Fibroblast of the aortic adventitia (primary cell): ENCODE results near the gene TM4SF1. TPM values are rescaled to one million over a fixed set of nuclear protein-coding genes. Genes with fewer than 3 reads are reported as not detected.

Source experiments
- DNase-seq: peaks from one replicate; pipeline ENCODE4 v3.0.0-alpha.2; 2010; ENCODE audit warnings: low read depth
- H3K4me3 ChIP-seq: 2 replicates; pipeline ENCODE4 v1.5.1; 2011; ENCODE audit warnings: low read depth, mild to moderate bottlenecking, control low read depth, low read length, moderate library complexity
- CTCF ChIP-seq: IDR thresholded peaks from 2 replicates; pipeline ENCODE4 v1.5.1; 2011; ENCODE audit warnings: mild to moderate bottlenecking, low read length, control low read depth, inconsistent platforms; ENCODE audit not compliant: insufficient read depth
- total RNA-seq: library from RNA; depleted of rRNA; stranded (reverse); fragments of >200 nt; gene quantifications from 2 replicates; pipeline ENCODE4 v1.2.3, GENCODE V29; 2012; ENCODE audit warnings: low replicate concordance

TM4SF1 gene
- total RNA-seq, 1 donor = 299 TPM

GRCh38 chr3:149396476-149396875 is 19.0 kb upstream of the TM4SF1 start:
- DNase-seq = no peak
- TF ChIP-seq CTCF = no peak

GRCh38 chr3:149395107-149396089 is 17.9 kb upstream of the TM4SF1 start:
- no peak for TF ChIP-seq CTCF
- no peak overlapping the region for H3K4me3 ChIP-seq
- peak; percentile 40 for DNase-seq

More at GRCh38 chr3:149396476-149396875, 19.0 kb upstream of the TM4SF1 start:
- H3K4me3 ChIP-seq = no peak overlapping the region

GRCh38 chr3:149393345-149394160 is 16.1 kb upstream of the TM4SF1 start:
- TF ChIP-seq CTCF = peak; percentile 93
- peak; percentile 85 for DNase-seq
- no peak overlapping the region for H3K4me3 ChIP-seq

- DNase-seq = no peak
- TF ChIP-seq CTCF = no peak
Observed at GRCh38 chr3:149391960-149392359, 14.5 kb upstream of the TM4SF1 start.

GRCh38 chr3:149390772-149391212 is 13.3 kb upstream of the TM4SF1 start:
- H3K4me3 ChIP-seq = no peak overlapping the region
- no peak for TF ChIP-seq CTCF
- no peak for DNase-seq

More at GRCh38 chr3:149391960-149392359, 14.5 kb upstream of the TM4SF1 start:
- H3K4me3 ChIP-seq = no peak overlapping the region

GRCh38 chr3:149390294-149390693 is 12.8 kb upstream of the TM4SF1 start:
- DNase-seq = no peak
- TF ChIP-seq CTCF = no peak
- H3K4me3 ChIP-seq = no peak overlapping the region
